ENCODE results near the gene FOXO3B.
"Not testable (repeated sequence)": the region's sequence is repeated elsewhere in the genome, so short reads cannot be mapped to it uniquely, and the experiment has no call there.

GRCh38 chr17:18644291-18644690 lies 37.8 kb downstream of the FOXO3B start, which contains the start of gene TBC1D28:
- TF ChIP-seq POLR2AphosphoS5 (IDR thresholded peaks at IDR 0.05; ENCODE audit: low read depth, low read length); POLR2A (IDR thresholded peaks at IDR 0.05; ENCODE audit: low read depth, low read length); TAF1 (IDR thresholded peaks at IDR 0.05; ENCODE audit: low read depth, low read length); SPI1 (IDR thresholded peaks at IDR 0.05; ENCODE audit: low read depth, low read length); POU2F2 (IDR thresholded peaks at IDR 0.05; ENCODE audit: low read depth, low read length); PAX5 (IDR thresholded peaks at IDR 0.05; ENCODE audit: insufficient read depth, low read length, severe bottlenecking): not testable (repeated sequence)
